ENCODE data around the gene BIN1.
A peak's percentile ranks its signal among the peaks of the same experiment; 100 is the strongest.

Gene BIN1

GRCh38 chr2:127071901-127072328 is 35.0 kb downstream of the BIN1 start:
- DNase-seq = no peak

- DNase-seq = no peak
Measured at GRCh38 chr2:127070221-127070620, 36.7 kb downstream of the BIN1 start.

GRCh38 chr2:127069536-127069935 is 37.4 kb downstream of the BIN1 start:
- DNase-seq = no peak

DNA sequence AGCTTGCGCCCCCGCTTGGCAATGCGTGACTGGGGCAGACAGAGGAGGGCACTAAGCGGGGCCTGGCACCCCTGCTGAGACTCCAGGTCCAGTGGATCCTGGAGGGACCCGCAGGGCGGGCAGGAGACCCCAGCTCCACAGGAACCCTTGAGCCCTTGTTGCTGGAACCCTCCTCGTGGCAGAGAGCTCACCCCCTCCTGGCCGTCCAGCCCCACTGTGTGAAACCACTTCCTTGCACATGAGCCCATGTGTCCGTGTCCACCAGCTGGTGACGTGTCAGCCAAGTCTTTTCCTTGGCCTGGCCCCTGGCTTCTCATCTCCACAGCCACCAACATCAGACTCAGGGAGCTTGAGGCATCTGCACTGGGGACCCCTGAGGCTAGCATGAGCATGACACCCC is 38.0 kb downstream of the BIN1 start:
- DNase-seq = no peak

DNA sequence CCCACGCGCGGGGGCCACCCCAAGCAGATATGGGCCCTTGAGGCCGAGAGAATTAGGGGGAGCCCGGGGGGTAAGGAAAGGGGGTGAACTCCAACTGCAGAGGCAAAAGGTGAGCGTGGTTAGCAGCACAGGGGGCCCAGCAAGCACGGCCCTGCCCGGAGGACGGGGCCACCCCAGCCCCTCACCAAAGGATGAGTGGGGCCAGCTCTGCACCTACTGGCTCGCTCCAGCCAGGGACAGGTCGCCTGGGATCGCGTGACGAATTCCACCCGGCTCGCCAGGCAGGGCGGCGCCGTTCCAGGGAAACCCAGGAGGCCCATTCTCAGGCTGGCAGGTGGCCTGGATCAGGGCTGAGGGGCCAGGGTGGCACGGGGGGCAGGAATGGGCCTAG is 38.6 kb downstream of the BIN1 start:
- no peak for DNase-seq

DNA sequence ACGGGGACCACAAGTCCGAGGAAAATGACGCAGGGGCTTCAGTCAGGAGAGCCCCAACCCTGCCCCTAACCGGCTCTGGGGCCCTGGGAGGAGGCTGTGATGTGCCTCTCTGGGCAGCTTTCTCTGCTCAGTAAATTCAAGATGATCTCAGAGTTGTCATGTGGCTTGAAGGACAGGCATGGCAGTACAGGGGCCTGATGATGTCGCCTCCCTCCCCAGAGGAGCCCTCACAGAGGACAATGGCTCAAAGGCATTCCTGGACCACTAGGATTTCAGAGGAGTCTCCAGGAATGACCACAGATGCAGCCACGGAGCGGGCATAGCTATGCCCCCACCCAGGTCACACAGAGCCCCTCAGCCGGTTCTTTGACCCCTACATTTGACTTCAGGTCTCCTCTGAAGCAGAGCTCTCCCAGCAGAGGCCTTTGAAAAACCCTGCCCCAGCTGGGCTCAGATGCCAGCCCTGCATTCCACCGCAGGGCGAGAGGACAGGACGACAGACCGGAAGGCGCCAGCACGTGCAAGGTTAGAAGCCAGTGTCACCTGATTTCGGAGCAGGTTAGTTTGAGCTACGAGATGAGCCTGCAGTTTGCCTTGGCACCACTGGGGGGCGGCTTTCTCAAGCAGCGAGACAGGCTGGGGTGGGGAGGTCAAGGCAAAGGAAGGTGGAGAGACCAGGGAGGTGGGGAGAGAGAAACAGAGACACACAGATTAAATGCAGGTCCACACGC is 39.2 kb downstream of the BIN1 start:
- DNase-seq = peak; percentile 69

GRCh38 chr2:127066942-127067341 is 40.0 kb downstream of the BIN1 start:
- no peak for DNase-seq

DNA sequence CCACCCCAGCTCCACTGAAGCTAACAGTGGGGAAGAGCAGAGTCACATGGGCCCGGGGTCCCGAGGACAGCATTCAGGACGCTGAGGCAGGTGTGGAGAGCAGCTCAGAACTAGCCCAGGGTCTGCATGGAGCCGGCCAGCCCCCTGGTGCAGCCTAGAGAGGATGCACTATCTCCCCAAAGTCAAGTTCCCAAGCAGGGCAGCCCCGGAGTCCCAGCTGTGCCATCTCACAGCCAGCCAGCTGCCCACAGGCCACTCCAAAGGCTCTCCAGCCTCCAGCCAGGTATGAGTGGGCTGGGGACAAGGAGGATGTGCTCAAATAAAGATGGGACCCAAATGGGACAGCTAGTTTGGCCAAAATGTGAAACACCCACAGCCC is 41.0 kb downstream of the BIN1 start:
- no peak for DNase-seq

DNA sequence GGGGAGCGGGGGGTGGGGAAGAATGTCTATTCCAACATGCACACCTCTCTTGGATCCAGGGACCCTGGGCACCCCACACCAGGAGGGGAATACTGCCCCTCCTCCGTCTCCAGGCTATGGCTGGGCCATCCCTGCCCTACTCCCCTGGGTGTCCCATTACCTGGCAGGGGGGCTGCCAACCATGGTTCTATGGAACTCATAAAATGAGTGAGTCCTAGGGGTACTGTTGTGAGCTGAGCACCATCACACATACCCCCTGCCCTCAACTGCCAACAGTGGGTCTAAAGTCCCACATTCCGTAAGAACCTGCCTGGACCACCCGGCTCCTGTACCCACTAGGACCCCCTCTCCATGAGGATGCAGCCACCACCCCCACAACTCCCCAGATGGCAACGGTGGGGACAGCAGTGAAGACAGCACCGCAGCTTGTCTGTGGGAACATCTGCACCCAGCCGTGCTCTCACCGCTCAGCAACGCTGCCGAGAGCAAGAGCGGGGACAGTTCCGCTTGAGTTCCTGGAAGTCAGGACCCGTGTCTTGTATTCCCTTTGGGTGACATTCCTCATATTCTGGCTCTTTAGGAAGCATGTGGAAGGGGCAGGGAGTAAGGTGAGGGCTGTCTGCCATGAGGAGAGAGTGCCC is 41.5 kb downstream of the BIN1 start:
- DNase-seq = no peak

DNA sequence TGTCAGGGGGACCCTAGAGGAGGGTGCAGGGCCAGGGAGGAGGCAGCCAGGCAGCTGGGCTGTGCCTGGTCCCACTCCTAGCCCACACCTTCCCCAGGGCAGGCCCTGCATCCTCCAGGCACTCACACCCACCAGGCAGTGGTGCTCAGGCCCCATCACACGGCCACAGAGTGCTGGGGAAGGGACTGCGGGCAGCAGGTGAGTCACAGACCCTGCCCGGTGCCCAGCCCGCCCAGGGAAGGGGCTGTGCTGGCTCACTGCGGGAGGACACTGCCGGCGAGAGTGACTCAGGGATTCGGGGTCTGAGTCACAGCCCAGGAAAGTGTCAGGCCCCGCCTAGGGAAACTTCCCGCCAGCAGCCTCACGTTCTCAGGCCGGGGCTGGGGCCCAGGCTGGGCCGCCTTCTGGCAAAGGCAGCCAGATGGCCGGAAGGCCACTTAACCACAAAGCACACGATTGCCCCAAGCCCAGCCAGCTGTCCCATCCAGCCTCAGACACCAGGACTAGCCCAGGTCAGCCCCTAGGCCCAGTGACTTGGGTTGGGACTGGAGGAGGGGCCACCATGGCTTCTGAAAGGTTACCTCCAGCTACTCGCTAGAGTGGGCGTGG is 42.2 kb downstream of the BIN1 start:
- peak; percentile 67 for DNase-seq

DNA sequence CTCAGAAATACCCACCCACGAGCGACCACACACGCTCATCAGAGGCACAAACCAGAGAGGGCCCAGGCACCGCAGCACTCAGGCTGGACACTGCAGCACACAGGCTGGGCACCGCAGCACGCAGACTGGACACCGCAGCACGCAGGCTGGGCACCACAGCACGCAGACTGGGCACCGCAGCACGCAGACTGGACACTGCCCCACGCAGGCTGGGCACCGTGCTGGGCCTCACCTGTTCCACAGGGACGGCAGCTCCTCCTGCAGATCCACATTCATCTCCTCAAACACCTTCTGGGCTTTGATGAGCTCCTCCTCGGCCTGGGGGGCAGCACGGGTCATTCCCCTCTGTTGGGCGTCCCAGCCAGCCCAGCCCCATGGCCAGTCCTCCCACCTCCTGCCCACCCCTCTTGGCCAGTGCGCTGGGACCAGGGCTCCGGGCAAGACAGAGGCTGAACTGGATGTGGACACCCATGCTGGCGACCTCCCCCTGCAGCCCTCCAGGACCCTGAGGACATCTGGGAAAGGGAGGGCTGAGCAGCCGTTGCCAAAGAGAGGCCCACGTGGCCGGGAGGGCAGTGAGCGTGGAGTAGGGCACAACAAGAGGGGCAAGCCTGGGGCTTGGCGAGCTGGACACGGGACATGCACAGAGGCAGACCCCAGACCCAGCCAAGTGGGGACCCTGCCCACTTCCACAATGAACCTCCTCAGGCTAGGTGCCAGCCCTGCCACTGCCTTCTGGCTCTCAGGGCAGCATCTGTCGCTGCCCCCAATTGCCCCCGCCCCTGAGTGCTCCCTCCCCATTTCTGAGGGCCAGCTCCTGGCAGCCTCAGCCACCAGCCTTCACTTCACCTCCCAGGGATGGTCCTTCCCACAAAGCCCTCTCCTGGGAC is 43.0 kb downstream of the BIN1 start:
- DNase-seq = no peak

GRCh38 chr2:127061375-127062273 is 45.3 kb downstream of the BIN1 start:
- DNase-seq = no peak

DNA sequence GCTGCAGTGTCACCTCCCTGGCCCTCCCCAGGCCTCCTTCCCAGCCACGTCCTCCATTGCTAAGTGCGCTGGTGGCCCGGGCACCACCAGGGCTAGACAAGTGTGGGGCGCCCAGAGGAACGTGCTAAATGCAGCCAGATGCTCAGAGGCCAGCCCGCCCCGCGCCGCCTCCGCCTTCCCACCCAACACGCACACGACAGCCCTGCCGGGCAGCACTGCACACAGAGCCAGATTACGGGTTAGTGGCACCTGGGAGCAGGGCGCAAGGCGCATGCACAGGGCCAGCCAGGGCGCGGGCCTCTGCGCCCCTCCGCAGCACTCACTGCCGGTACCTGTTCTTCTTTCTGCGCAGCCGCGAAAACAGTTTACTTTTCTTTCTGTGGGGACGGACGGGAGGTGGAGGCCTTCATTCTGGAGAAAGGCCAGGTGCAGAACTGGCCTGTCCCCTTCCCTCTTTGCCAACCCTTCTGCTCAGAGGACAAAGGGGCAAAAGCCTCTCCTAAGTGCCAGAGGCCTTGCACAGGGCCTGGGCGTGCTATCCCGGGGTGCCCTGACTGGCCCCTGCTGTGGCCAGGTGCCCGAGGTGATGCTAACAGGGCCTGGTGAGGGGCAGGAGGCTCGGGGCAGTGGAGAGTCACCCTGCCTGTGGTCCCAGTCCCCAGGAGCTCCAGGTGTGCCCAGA is 46.5 kb downstream of the BIN1 start:
- no peak for DNase-seq

DNA sequence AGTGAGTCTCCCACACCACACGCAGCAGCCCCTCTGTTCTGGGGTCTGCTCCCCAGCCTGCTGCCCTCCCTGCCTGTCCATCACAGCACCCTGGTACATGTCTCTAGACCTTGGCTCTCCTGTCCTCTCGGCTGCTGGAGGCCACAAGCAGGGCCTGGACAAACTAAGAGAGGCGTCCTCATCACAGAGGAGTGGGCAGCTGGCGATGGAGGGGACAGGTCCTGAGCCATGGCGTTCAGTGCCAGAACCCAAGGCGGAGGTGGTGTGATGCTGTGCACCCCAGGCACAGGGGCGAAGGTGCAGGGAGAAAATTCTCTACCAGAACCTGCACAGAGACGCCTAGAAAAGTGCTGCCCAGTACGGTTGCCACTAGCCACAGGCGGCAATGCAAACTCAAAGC is 47.4 kb downstream of the BIN1 start:
- DNase-seq = no peak

DNA sequence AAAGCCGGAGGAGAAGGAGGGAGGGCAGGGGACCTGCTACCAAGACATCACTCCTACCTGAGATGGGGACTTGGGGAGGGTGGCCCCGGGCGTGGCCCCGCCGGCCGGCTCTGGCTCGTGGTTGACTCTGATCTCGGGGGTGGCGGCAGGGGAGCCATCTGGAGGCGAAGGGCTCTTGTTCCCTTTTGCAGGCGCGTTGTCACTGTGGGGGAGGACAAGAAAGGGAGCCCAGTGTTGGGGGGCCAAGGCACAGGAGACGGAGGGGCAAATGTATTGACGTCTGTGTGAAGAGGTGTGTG is 48.1 kb downstream of the BIN1 start:
- DNase-seq = no peak

DNA sequence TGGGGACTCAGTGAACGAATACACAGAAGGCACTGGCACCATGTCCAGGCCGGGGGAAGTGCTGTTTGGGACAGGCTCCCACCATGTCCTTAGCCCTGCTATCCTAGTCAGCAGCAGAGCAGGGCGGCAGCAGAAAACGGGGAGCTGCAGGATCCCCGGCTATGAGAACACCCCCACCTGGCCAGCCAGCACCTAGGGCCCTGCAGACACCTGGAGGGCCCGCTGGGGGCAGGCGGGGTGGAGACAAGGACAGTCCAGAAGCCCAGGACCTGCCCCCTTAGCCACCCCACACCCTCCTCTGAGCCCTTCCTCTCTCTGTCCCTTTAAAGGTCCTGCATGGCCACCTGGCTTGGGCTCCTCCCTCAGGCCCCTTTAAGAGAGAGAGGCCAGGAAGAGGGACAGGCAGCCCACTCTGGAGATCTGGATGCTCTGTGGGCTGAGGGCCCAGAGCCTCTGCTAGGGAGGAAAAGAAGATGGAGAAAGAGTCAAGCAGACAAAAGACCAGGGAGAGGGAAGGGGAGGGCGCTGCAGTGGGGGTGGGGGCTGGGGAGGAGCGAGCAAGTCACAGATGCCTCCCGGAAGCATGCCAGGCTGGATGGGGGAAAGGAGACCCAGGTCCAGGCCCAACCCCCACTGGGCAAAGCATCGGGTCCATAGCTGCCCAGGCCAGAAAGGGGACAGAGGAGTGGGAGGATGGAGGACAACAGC is 48.6 kb downstream of the BIN1 start:
- DNase-seq = no peak

DNA sequence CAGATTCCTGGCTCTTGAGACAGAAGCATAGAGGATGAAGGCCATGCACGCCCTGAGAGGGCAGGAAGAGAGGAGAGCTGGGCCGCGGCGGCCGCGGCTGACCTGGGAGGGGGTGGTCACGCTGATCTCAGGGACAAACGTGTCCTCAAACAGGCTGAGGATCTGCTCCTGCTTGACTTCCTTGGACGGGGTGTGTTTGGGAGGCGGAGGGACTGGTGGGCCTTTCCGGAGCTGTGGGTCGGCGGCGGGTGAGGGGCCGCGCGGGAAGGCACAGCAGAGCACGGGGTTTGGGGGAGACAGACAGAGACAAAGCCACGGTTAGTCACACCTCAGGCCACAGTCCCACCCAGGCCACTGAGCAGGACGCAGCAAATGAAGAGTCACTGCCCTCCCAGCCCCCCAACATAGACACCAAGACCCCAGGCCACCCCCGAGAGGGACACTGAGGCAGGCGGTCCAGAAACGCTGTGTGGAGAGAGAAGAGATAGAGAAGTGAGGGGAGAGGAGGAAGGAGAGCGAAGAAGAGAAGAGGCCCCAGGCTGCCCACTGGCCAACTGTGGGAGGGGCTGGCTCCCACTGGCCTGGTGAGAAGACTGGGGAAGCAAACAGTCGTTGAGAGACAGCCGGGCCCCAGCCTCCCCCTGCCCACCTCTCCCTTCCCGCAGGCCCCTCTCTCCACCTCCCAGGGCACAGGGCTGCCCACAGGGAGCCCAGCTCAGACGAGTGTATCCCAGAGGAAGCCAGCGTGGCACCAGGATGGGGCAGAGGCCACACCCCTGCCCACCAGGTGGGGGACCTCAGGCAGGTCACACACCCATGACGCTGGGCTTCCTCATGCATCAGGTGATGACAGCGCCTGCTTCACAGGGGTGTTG is 49.3 kb downstream of the BIN1 start:
- DNase-seq = no peak

GRCh38 chr2:127056631-127057370 is 50.2 kb downstream of the BIN1 start:
- no peak for DNase-seq

DNA sequence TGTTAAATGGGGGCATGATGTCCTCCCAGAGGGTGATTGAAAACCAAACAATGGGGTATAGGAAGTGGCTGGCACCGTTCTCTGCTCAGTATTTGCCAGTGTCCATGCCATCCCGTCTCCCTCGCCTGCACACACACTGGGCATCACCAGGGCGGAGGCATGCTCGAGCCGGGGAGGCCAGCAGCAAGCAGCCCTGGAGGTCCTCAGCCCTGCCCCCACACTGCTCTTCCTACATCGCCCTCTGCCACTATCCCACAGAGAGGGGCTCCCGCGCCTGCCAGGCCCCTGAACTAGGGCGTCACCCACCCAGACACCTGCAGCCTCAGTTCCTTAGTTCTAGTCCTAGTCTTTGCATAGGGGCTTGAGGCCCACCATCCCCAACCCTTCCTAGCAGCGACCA is 50.9 kb downstream of the BIN1 start:
- DNase-seq = no peak

DNA sequence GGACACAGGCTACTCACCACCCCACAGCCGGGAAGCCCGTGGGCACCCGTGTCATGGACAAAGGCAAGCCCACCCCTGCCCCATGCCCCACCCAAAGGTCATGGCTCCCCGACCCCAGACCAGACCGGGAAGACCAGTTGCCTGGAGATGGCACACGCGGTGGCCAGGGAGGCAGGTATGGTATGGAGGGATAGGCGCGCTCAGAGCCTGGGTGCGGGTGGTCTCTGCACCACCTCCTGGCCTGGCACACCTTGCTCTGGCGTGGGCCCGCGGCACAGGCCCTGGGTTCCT is 51.2 kb downstream of the BIN1 start:
- DNase-seq = no peak

Measured in stimulated activated CD4-positive, alpha-beta T cell treated with anti-CD3 and anti-CD28 coated beads, Interleukin-4, amount 100 ng/mL, for 1 hour (primary cell).